Mammary epithelial cell (primary cell): ENCODE measurements around the gene GPR84.

Experiments used
- CTCF ChIP-seq, 2 donors: IDR thresholded peaks in 1 of 2; conservative IDR thresholded peaks in 1 of 2; 2 replicates each; pipeline ENCODE4 v1.5.1; 2011 to 2012; ENCODE audit warnings: inconsistent platforms in 2 of 2, low read length in 2 of 2, mild to moderate bottlenecking in 2 of 2, control low read depth in 1 of 2, low read depth in 1 of 2; ENCODE audit not compliant: insufficient read depth in 1 of 2; ENCODE audit errors: extremely low read depth in 1 of 2
- EZH2 ChIP-seq: IDR thresholded peaks from 2 replicates; pipeline ENCODE4 v1.6.1; 2012; ENCODE audit warnings: low read length, inconsistent platforms, borderline replicate concordance

GRCh38 chr12:54411391-54412241 is 47.3 kb upstream of the GPR84 start:
- TF ChIP-seq CTCF (conservative IDR thresholded peaks at IDR 0.05 in 1 of 2, IDR thresholded peaks at IDR 0.05 in 1 of 2; ENCODE audit: extremely low read depth in 1 of 2, insufficient read depth in 1 of 2, low read depth in 1 of 2, low read length in 2 of 2) = no peak
- TF ChIP-seq EZH2 = no peak
